ENCODE measurements around the gene ITPR1. TPM values are rescaled to one million over a fixed set of nuclear protein-coding genes. Genes with fewer than 3 reads are reported as not detected.

ITPR1 gene
- total RNA-seq, 1 experiment from 2014 or later = 8.7 TPM

- H3K9me3 ChIP-seq (ENCODE audit: control insufficient read depth, insufficient read depth, low read depth, low read length) = no peaks in the 10 kb centered on the region
- intact Hi-C loops (cut with micrococcal nuclease; ENCODE audit: unreplicated experiment) = no loop called here
- TF ChIP-seq TCF7L2 (IDR thresholded peaks at IDR 0.05; ENCODE audit: low read depth, low read length) (no peak), POLR2AphosphoS5 (IDR thresholded peaks at IDR 0.05; ENCODE audit: low read depth, low read length) (no peak), REST (IDR thresholded peaks at IDR 0.05; ENCODE audit: insufficient read depth in 1 of 2, low read depth in 2 of 2, low read length in 1 of 2) (no peak), CTCF (IDR thresholded peaks at IDR 0.05) (no peak), SIN3A (IDR thresholded peaks at IDR 0.05; ENCODE audit: borderline replicate concordance, insufficient read depth, low read depth, low read length) (no peak)
- BruUV-seq (replicated peaks) = no TSS peak
- no peak overlapping the region for H3K27ac ChIP-seq (ENCODE audit: low read length)
- no peak overlapping the region for H3K4me3 ChIP-seq (ENCODE audit: low read depth in 2 of 2, low read length in 2 of 2)
- in situ Hi-C loops (cut with HindIII; ENCODE audit: low pct_unique_long_range_greater_than_20kb, low sequenced_read_pairs) = no loop called here
- H3K36me3 ChIP-seq (ENCODE audit: control insufficient read depth, insufficient read depth, low read length) = no peaks in the 10 kb centered on the region
- DNase-seq (ENCODE audit: low read depth, low spot score) (no peak), ATAC-seq (no peak)
- CTCF ChIA-PET = no interaction called here
- no peaks in the 10 kb centered on the region for H3K27me3 ChIP-seq (ENCODE audit: control insufficient read depth, insufficient read depth, low read length)
- POLR2A ChIA-PET = no interaction called here
- no peaks in the 10 kb centered on the region for H3K4me1 ChIP-seq (ENCODE audit: control insufficient read depth, insufficient read depth, low read length)
These were observed 21.2 kb downstream of the ITPR1 start for GRCh38 chr3:4514321-4514720.

GRCh38 chr3:4514916-4515315, 21.8 kb downstream of the ITPR1 start:
- H3K4me3 ChIP-seq (ENCODE audit: low read depth in 2 of 2, low read length in 2 of 2) = no peak overlapping the region
- intact Hi-C loops (cut with micrococcal nuclease; ENCODE audit: unreplicated experiment) = no loop called here
- TF ChIP-seq REST (IDR thresholded peaks at IDR 0.05; ENCODE audit: insufficient read depth in 1 of 2, low read depth in 2 of 2, low read length in 1 of 2) = no peak
- no peak for TF ChIP-seq TCF7L2 (IDR thresholded peaks at IDR 0.05; ENCODE audit: low read depth, low read length)
- no peak for TF ChIP-seq POLR2AphosphoS5 (IDR thresholded peaks at IDR 0.05; ENCODE audit: low read depth, low read length)
- TF ChIP-seq SIN3A (IDR thresholded peaks at IDR 0.05; ENCODE audit: borderline replicate concordance, insufficient read depth, low read depth, low read length) = no peak
- no peak for TF ChIP-seq CTCF (IDR thresholded peaks at IDR 0.05)

More at GRCh38 chr3:4514916-4515315, 21.8 kb downstream of the ITPR1 start:
- no peaks in the 10 kb centered on the region for H3K9me3 ChIP-seq (ENCODE audit: control insufficient read depth, insufficient read depth, low read depth, low read length)
- ChIA-PET POLR2A (no interaction called here), CTCF (no interaction called here)
- in situ Hi-C loops (cut with HindIII; ENCODE audit: low pct_unique_long_range_greater_than_20kb, low sequenced_read_pairs) = no loop called here
- ATAC-seq = no peak
- H3K36me3 ChIP-seq (ENCODE audit: control insufficient read depth, insufficient read depth, low read length) = no peaks in the 10 kb centered on the region
- H3K27me3 ChIP-seq (ENCODE audit: control insufficient read depth, insufficient read depth, low read length) = no peaks in the 10 kb centered on the region
- DNase-seq (ENCODE audit: low read depth, low spot score) = no peak
- no TSS peak for BruUV-seq (replicated peaks)
- no peak overlapping the region for H3K27ac ChIP-seq (ENCODE audit: low read length)
- no peaks in the 10 kb centered on the region for H3K4me1 ChIP-seq (ENCODE audit: control insufficient read depth, insufficient read depth, low read length)

All from Panc1 (cell line).